ENCODE results near the gene VSX2.
A peak's percentile ranks its signal among the peaks of the same experiment; 100 is the strongest.

The VSX2 gene

GRCh38 chr14:74238974-74239847, at the start of gene VSX2:
TSS of gene VSX2 (plus strand) at chr14:74239449. CDS start at chr14:74239562, 113 bp downstream.
- DNase-seq, result no peak

- no peak for DNase-seq
These were observed 48.2 kb upstream of the VSX2 start for GRCh38 chr14:74190927-74191575.

- no peak for DNase-seq
These were observed 44.6 kb upstream of the VSX2 start for GRCh38 chr14:74194506-74195274.

- DNase-seq, result no peak
These were observed 43.6 kb upstream of the VSX2 start for GRCh38 chr14:74195623-74196022.

GRCh38 chr14:74198441-74199234, 40.6 kb upstream of the VSX2 start:
- DNase-seq, result no peak

- no peak for DNase-seq
These were observed 37.1 kb upstream of the VSX2 start for GRCh38 chr14:74202113-74202512.

- no peak for DNase-seq
These were observed 35.6 kb upstream of the VSX2 start for GRCh38 chr14:74203639-74204038.

GRCh38 chr14:74204491-74204890, 34.8 kb upstream of the VSX2 start:
- no peak for DNase-seq

GRCh38 chr14:74205882-74206281, 33.4 kb upstream of the VSX2 start:
- no peak for DNase-seq

GRCh38 chr14:74207943-74208342, 31.3 kb upstream of the VSX2 start:
- no peak for DNase-seq

GRCh38 chr14:74208642-74209041, 30.6 kb upstream of the VSX2 start:
- DNase-seq, result no peak

GRCh38 chr14:74211945-74212580, 27.2 kb upstream of the VSX2 start:
- DNase-seq, result no peak

GRCh38 chr14:74213907-74214803, 25.1 kb upstream of the VSX2 start:
- no peak for DNase-seq

GRCh38 chr14:74216671-74217070, 22.6 kb upstream of the VSX2 start:
- DNase-seq, result no peak

- DNase-seq, result peak; percentile 85
These were observed 21.4 kb upstream of the VSX2 start for GRCh38 chr14:74217672-74218448.

- DNase-seq, result no peak
These were observed 20.8 kb upstream of the VSX2 start for GRCh38 chr14:74218462-74218861.

- no peak for DNase-seq
These were observed 19.7 kb upstream of the VSX2 start for GRCh38 chr14:74219277-74220205.

GRCh38 chr14:74220991-74221390, 18.3 kb upstream of the VSX2 start:
- DNase-seq, result no peak

GRCh38 chr14:74221741-74222140, 17.5 kb upstream of the VSX2 start:
- DNase-seq, result no peak
